Activated CD8-positive, alpha-beta T cell treated with anti-CD3 and anti-CD28 coated beads, Interleukin-2, amount 10 ng/mL, durations not matched to agents 7 days and 5 days (primary cell): ENCODE data around the gene NUDT15. TPM values are rescaled to one million over a fixed set of nuclear protein-coding genes. Genes with fewer than 3 reads are reported as not detected.
"Not testable (repeated sequence)": the region's sequence is repeated elsewhere in the genome, so short reads cannot be mapped to it uniquely, and the experiment has no call there.

Source experiments
- ATAC-seq: fragments of 150-1000 bp; cut with Tn5 transposase; one replicate; pipeline ENCODE4 v1.10.0; 2021; ENCODE audit warnings: moderate library complexity
- CTCF ChIA-PET: fragments of 350-600 bp; sonication (Branson Sonifier 250); formaldehyde crosslinking; loops from one replicate; lab custom pipeline; 2021; ENCODE audit warnings: antibody characterized with exemption; lab: Charles Lee
- POLR2A ChIA-PET: fragments of 350-600 bp; sonication (Branson Sonifier 250); formaldehyde crosslinking; loops from one replicate; lab custom pipeline; 2021; ENCODE audit warnings: antibody characterized with exemption; lab: Charles Lee
- DNase-seq: peaks from one replicate; pipeline ENCODE4 v3.0.0-alpha.2; 2020
- H3K27ac Mint-ChIP-seq: one replicate; pipeline ENCODE4 v1.8.0; 2021; ENCODE audit warnings: mild to moderate bottlenecking, mixed read lengths
- H3K27me3 Mint-ChIP-seq: one replicate; pipeline ENCODE4 v1.8.0; 2021; ENCODE audit warnings: low read depth, mixed read lengths
- H3K36me3 Mint-ChIP-seq: one replicate; pipeline ENCODE4 v1.8.0; 2021; ENCODE audit warnings: low read depth, mixed read lengths
- H3K4me1 Mint-ChIP-seq: one replicate; pipeline ENCODE4 v1.8.0; 2021; ENCODE audit warnings: low read depth, mixed read lengths
- H3K4me3 Mint-ChIP-seq: one replicate; pipeline ENCODE4 v1.8.0; 2021; ENCODE audit warnings: mild to moderate bottlenecking, mixed read lengths
- H3K9me3 Mint-ChIP-seq: one replicate; pipeline ENCODE4 v1.8.0; 2022; ENCODE audit warnings: mixed read lengths; ENCODE audit not compliant: insufficient read depth
- total RNA-seq, 2 experiments: library from RNA; stranded (reverse); gene quantifications; one replicate each; pipeline ENCODE4 v1.2.3, GENCODE V29; 2021

Gene NUDT15
- total RNA-seq, 2 experiments from 2014 or later, result 15.4 to 15.7 TPM

DNA sequence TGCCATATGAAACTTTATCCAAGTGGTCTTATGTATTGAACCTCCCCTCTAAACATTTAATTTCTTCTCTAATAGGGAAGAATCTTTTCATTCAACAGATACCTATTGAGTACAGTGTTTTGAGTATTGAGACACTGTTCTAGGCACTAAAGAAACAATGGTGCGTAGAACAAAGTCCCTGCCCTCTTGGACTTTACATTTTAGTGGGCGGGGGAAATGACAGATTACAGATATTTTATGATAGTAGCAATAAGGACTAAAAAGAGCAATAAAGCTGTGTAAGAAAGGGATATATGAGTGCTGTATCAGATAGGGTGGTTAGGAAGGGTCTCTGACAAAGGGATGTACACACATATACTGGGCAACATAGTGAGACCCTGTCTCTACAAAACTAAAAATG, 5.4 kb downstream of the NUDT15 start:
- ChIA-PET CTCF (interaction anchor here (0.9 to 3.3 kb wide), 4 partner anchors 25 to 727 kb away, joined by 3 to 12 read pairs (median 6); partner anchors contain the start of gene MED4), POLR2A (no interaction called here)
- Mint-ChIP-seq H3K9me3 (no peaks in the 10 kb centered on the region), H3K4me1 (peaks cover 45% of the 10 kb centered on the region), H3K4me3 (no peak overlapping the region), H3K27me3 (no peaks in the 10 kb centered on the region), H3K36me3 (peaks cover 58% of the 10 kb centered on the region), H3K27ac (peak overlapping the region; percentile 58)
- DNase-seq (no peak), ATAC-seq (no peak)

DNA sequence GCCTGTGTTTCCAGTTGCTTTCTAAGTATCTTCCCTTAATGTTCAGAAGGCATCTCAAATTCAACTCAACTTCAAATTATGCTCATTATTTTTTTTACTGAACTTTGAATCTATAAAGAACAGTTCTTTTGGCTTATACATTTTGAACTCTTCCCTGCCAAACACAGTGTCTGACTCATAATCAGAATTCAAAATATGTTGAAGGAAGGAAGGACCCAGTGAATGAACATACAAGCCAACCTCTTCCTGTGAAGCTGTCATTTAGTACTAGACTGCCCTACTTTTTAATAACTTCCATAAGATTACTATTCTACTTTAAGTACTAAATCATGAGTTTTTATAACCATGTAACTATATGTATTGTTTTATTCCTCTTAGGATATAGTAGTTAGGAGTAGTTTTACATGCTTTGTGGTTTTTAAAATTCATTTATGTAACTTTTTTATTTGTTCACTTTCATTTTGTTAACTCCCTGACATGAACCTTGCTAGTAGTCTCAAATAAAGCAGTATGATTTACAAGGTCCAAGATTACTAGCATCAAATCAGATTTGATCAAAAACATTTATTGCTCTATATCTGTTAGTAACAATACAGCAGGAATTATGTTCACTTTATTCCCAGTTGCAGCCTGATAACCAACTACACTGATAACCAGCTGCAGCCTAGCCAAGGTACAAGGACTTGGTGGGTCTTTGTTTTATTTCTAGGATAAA, 6.4 kb downstream of the NUDT15 start:
- peak overlapping the region; percentile 39 for H3K4me3 Mint-ChIP-seq

DNA sequence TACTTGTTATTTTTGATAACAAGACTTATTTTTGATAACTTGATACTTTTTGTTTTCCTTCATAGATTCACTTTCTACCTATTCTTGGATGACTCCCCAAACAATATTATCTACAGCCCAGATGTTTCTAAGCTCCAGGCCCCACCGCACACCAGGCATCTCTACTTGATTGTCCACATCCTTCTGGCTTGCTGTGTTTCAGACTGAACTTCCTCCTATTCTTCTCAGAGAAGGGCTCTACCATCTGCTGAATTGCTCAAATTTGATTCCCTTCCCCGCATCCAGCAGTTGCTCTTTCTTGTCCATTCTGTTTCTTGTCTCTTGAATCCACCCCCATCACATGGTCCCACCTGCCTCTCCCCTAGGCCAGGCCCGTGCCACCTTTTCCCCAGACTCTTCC, 13.0 kb downstream of the NUDT15 start:
- POLR2A ChIA-PET, result no interaction called here
- peaks cover 48% of the 10 kb centered on the region for H3K36me3 Mint-ChIP-seq
- no peak overlapping the region for H3K4me3 Mint-ChIP-seq
- no peak for DNase-seq
- no peaks in the 10 kb centered on the region for H3K27me3 Mint-ChIP-seq
- no peaks in the 10 kb centered on the region for H3K9me3 Mint-ChIP-seq
- no peak for ATAC-seq
- CTCF ChIA-PET, result interaction anchor here (6.2 kb wide), 1 partner anchor 12 kb away, joined by 44 read pairs; the partner anchor contains the start of gene NUDT15
- H3K4me1 Mint-ChIP-seq, result peaks cover 2% of the 10 kb centered on the region
- no peak overlapping the region for H3K27ac Mint-ChIP-seq

More for the DNA sequence above, 6.4 kb downstream of the NUDT15 start:
- ATAC-seq, result peak; percentile 79
- peaks cover 60% of the 10 kb centered on the region for H3K36me3 Mint-ChIP-seq
- no peaks in the 10 kb centered on the region for H3K9me3 Mint-ChIP-seq
- ChIA-PET POLR2A (no interaction called here), CTCF (interaction anchor here (0.9 to 3.3 kb wide), 5 partner anchors 24 to 726 kb away, joined by 3 to 12 read pairs (median 5); partner anchors contain the start of gene MED4)
- H3K4me1 Mint-ChIP-seq, result peaks cover 35% of the 10 kb centered on the region
- no peaks in the 10 kb centered on the region for H3K27me3 Mint-ChIP-seq
- DNase-seq, result no peak
- peak overlapping the region; percentile 88 for H3K27ac Mint-ChIP-seq

DNA sequence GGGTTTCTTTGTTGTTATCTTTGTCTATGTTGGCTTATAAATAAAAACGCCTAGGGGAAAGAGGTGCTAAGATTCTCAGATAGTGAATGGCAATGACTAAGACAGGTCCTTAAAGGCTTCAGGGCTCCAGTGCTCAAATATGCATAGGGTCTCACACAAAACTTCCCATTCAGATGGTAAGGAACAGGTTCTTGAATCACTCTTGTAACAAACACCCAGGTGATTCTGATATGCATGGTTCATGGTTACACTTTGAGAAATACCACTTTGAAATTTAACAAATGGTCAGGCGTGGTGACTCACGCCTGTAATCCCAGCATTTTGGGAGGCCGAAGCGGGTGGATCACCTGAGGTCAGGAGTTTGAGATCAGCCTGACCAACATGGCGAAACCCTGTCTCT, 17.1 kb downstream of the NUDT15 start:
- H3K9me3 Mint-ChIP-seq, result no peaks in the 10 kb centered on the region

DNA sequence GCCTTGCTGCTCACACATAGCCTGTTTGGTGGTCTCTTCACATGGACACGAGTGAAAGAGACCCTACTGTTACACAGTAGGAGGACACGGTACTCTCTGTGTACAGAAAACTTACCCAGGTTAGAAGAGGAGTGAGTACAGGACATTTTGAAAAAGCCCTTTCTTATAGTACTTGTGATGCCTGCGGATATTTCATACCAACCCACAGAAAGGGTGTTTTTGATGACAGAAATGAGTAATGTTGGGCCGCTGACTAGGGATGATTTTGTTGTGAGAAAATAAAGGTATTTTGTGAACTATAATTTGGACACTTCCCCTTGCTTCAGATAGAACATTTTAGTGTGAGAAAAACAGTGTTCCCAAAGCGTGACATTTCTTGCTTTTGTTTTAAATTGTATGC, 18.2 kb downstream of the NUDT15 start:
- ATAC-seq (no peak), DNase-seq (no peak)
- CTCF ChIA-PET, result interaction anchor here (0.8 to 2.7 kb wide), 2 partner anchors 18 to 100 kb away, joined by 3 to 9 read pairs; partner anchors contain the start of gene NUDT15
- H3K27me3 Mint-ChIP-seq, result no peaks in the 10 kb centered on the region
- H3K9me3 Mint-ChIP-seq, result no peaks in the 10 kb centered on the region
- H3K4me3 Mint-ChIP-seq, result no peak overlapping the region
- peaks cover 31% of the 10 kb centered on the region for H3K36me3 Mint-ChIP-seq
- POLR2A ChIA-PET, result no interaction called here
- peak overlapping the region; percentile 54 for H3K27ac Mint-ChIP-seq
- H3K4me1 Mint-ChIP-seq, result peaks cover 2% of the 10 kb centered on the region

More for the DNA sequence above, 17.1 kb downstream of the NUDT15 start:
- Mint-ChIP-seq H3K27me3 (no peaks in the 10 kb centered on the region), H3K4me3 (no peak overlapping the region), H3K27ac (no peak overlapping the region), H3K4me1 (peaks cover 2% of the 10 kb centered on the region), H3K36me3 (peaks cover 30% of the 10 kb centered on the region)
- ChIA-PET POLR2A (no interaction called here), CTCF (interaction anchor here (2.7 kb wide), 1 partner anchor 17 kb away, joined by 9 read pairs; the partner anchor contains the start of gene NUDT15)
- DNase-seq (no peak), ATAC-seq (no peak)

DNA sequence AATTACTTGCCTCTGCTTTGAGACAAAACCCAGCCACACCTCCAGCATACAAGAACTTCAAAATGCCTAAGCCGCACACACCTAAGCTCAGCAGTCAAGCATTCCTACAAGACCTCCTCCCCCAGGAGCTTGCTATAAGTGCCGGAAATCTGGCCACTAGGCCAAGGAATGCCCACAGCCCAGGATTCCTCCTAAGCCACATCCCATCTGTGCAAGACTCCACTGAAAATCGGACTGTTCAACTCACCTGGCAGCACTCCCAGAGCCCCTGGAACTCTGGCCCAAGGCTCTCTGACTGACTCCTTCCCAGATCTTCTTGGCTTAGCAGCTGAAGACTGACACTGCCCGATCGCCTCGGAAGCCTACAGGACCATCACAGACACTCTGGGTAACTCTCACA, 21.0 kb downstream of the NUDT15 start:
- ATAC-seq, H3K4me1 Mint-ChIP-seq, DNase-seq, CTCF ChIA-PET, H3K4me3 Mint-ChIP-seq, H3K9me3 Mint-ChIP-seq, H3K27me3 Mint-ChIP-seq, H3K27ac Mint-ChIP-seq, POLR2A ChIA-PET: not testable (repeated sequence)
- H3K36me3 Mint-ChIP-seq, result peaks cover 19% of the 10 kb centered on the region

DNA sequence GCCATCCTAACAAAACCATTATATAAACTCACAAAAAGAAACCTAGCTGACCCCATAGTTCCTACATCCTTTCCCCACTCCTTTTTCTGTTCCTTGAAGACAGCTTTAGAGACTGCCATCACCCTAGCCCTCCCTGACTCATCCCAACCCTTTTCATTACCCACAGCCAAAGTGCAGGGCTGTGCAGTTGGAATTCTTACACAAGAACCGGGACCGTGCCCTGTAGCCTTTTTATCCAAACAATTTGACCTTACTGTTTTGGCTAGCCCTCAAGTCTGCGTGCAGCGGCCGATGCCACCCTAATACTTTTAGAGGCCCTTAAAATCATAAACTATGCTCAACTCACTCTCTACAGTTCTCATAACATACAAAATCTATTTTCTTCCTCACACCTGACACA, 22.4 kb downstream of the NUDT15 start:
- DNase-seq, H3K4me3 Mint-ChIP-seq, CTCF ChIA-PET, POLR2A ChIA-PET, H3K9me3 Mint-ChIP-seq, H3K4me1 Mint-ChIP-seq, ATAC-seq, H3K27me3 Mint-ChIP-seq: not testable (repeated sequence)
- H3K27ac Mint-ChIP-seq, result peak overlapping the region; percentile 50
- H3K36me3 Mint-ChIP-seq, result peaks cover 26% of the 10 kb centered on the region

DNA sequence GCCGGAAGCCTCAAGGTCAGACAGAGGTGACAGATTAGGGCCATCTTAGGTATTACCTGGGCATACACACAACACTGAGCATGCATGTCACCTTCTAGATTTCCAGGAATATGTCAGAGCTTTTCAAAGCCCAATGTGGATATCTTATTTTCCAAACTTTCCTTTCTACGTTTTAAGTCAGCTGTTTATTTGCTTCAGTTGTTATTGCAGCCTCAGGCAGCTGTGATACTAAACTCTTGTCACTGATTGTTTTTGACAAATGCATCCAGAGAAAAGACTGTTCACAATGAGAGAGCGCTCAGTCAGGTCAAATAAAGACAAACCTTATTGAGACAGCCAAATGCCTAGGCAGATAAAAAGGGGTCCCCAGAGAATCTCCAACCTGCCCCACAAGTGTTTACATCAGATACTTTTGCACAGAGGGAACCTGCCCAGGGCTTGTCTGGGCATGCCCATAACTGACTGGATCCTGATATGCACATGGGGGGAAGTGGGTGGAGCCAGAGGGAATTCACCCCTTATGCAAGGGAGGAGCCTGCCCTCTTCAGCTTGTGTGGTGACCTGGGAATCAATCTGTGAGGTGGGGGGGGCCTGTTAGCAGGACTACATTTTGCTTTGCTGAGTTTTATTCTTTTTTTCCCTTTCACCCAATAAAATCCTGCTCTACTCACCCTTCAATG, 28.9 kb downstream of the NUDT15 start:
- peak; percentile 76 for DNase-seq
- H3K36me3 Mint-ChIP-seq, result peaks cover 72% of the 10 kb centered on the region
- H3K9me3 Mint-ChIP-seq, result peaks cover 28% of the 10 kb centered on the region
- H3K4me3 Mint-ChIP-seq, result no peak overlapping the region
- ATAC-seq, result peak; percentile 94
- POLR2A ChIA-PET, result interaction anchor here (1.2 to 2.4 kb wide), 2 partner anchors 18 to 28 kb away, joined by 4 to 11 read pairs; partner anchors contain the start of gene NUDT15
- peak overlapping the region; percentile 87 for H3K27ac Mint-ChIP-seq
- H3K4me1 Mint-ChIP-seq, result peaks cover 19% of the 10 kb centered on the region
- H3K27me3 Mint-ChIP-seq, result no peaks in the 10 kb centered on the region
- CTCF ChIA-PET, result interaction anchor here (2.9 to 5.9 kb wide), 2 partner anchors 11 to 28 kb away, joined by 13 to 29 read pairs; partner anchors contain the start of gene NUDT15

DNA sequence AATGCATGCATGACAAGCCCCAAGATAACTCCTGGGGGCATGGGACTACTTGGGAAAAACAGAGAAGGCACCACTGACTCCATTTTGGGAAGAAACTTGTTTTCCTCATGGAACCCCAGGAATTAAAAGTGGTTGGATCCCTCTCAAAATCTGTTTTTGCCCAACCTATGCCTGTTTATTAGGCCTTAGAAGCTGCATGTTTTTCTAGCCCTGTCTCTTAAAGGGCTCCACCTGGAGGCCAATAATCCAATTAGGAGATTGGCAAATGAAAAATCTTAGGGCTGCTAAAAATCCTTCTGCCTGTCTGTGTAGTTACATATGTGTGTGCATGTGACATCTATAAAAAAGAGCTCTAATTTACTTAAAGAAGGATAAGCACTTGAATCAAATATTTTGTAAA, 30.5 kb downstream of the NUDT15 start:
- ATAC-seq, result no peak
- H3K36me3 Mint-ChIP-seq, result peaks cover 82% of the 10 kb centered on the region
- H3K27me3 Mint-ChIP-seq, result no peaks in the 10 kb centered on the region
- no peak overlapping the region for H3K4me3 Mint-ChIP-seq
- POLR2A ChIA-PET, result no interaction called here
- peaks cover 39% of the 10 kb centered on the region for H3K9me3 Mint-ChIP-seq
- peaks cover 19% of the 10 kb centered on the region for H3K4me1 Mint-ChIP-seq
- CTCF ChIA-PET, result interaction anchor here (0.8 to 5.9 kb wide), 3 partner anchors 10 to 30 kb away, joined by 3 to 29 read pairs (median 8); partner anchors contain the start of gene NUDT15
- no peak overlapping the region for H3K27ac Mint-ChIP-seq
- no peak for DNase-seq

DNA sequence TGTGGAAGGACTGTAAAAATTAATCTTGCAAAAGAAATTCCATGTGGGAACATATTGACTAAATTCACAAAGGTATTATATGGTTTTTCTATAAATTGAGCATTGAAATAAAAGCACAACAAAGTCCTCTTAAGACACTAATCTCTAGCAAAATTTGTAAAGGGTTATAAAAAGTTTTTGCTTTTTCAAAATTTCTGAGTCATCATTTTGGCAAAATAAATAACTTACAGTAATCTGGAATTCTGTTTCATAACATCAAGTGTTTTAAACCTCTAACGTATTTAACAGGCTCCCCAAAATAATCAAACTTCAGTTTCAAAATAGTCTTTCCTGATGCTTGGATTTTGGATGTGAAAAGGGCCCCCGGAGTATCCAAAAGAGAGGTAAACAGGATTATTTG, 31.4 kb downstream of the NUDT15 start:
- no peak for ATAC-seq
- Mint-ChIP-seq H3K9me3 (peaks cover 43% of the 10 kb centered on the region), H3K4me1 (peaks cover 19% of the 10 kb centered on the region), H3K4me3 (no peak overlapping the region), H3K36me3 (peaks cover 91% of the 10 kb centered on the region), H3K27ac (no peak overlapping the region), H3K27me3 (no peaks in the 10 kb centered on the region)
- ChIA-PET CTCF (interaction anchor here (1.3 to 5.9 kb wide), 3 partner anchors 10 to 31 kb away, joined by 4 to 29 read pairs (median 7); partner anchors contain the start of genes MED4 and NUDT15), POLR2A (no interaction called here)
- no peak for DNase-seq

DNA sequence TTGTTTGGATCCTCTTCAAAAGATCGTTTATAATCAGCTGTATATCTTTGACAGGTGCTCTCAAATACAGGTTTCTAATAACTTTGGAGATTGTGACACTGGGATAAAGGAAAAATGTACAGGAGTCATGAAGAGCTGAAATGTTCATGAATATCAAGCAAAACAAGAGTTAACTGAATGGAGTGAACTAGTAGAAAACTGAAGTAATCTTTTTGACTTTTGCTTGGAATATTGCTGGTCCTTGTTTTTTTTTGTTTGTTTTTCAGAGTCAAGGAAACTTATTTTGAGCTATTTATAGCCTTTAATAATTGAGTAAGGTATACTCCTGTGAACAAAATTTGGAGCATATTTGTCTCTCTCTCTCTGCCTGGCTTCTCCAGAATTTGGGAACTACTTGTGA, 32.0 kb downstream of the NUDT15 start:
- no peak overlapping the region for H3K4me3 Mint-ChIP-seq
- peaks cover 19% of the 10 kb centered on the region for H3K4me1 Mint-ChIP-seq
- CTCF ChIA-PET, result interaction anchor here (1.3 to 5.9 kb wide), 3 partner anchors 9 to 31 kb away, joined by 4 to 29 read pairs (median 7); partner anchors contain the start of genes MED4 and NUDT15
- no peak for DNase-seq
- ATAC-seq, result no peak
- no peaks in the 10 kb centered on the region for H3K27me3 Mint-ChIP-seq
- peaks cover 46% of the 10 kb centered on the region for H3K9me3 Mint-ChIP-seq
- H3K36me3 Mint-ChIP-seq, result peaks cover 93% of the 10 kb centered on the region
- POLR2A ChIA-PET, result no interaction called here
- no peak overlapping the region for H3K27ac Mint-ChIP-seq
